Loucy (cell line): ENCODE results near the gene ALK.

Experiments used
- CTCF ChIP-seq: fragments of 200-600 bp; sonication (generic); conservative IDR thresholded peaks from 2 replicates; pipeline ENCODE4 v1.5.1; 2014; ENCODE audit warnings: mild to moderate bottlenecking, antibody characterized with exemption, low read length
- EZH2phosphoT487 ChIP-seq: fragments of 200-600 bp; IDR thresholded peaks from 2 replicates; pipeline ENCODE4 v1.6.1; 2018; ENCODE audit warnings: antibody characterized with exemption, mild to moderate bottlenecking, moderate library complexity, borderline replicate concordance

DNA sequence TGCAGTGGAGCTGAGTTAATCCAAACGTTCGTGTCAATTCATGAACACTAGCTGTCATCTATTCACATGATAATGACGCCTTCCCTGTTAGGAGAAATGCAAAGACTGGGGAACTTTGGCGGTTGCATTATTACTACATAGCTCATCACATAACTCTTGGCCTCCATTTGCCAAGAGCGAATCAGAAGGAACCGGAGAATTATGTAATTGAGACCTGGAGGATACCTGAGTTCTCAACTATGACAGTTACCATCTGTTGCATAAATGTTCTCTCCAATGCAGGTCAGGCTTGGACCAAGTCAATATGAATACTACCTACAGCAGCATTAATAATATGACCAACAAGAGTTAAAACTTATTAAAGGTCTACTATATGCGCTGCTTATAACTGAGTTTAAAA is 531.7 kb downstream of the ALK start:
- TF ChIP-seq CTCF, result no peak
- TF ChIP-seq EZH2phosphoT487, result no peak
